ENCODE measurements around the gene ME2. TPM values are rescaled to one million over a fixed set of nuclear protein-coding genes. Genes with fewer than 3 reads are reported as not detected.

Gene ME2
- total RNA-seq, 1 experiment from 2014 or later, result 49.4 TPM

- no peaks in the 10 kb centered on the region for H3K23me2 ChIP-seq (ENCODE audit: insufficient read length, low read depth, low read length, poor library complexity, severe bottlenecking)
- H3K4me1 ChIP-seq (ENCODE audit: insufficient read depth, low read length), result no peaks in the 10 kb centered on the region
- no peaks in the 10 kb centered on the region for H3K27me3 Mint-ChIP-seq (ENCODE audit: low read depth)
- no peak overlapping the region for H2AFZ ChIP-seq (ENCODE audit: low read length)
- H3K4me2 ChIP-seq (ENCODE audit: insufficient read depth, insufficient read length, low read length), result no peak overlapping the region
- no peak overlapping the region for H3K14ac ChIP-seq (ENCODE audit: insufficient read depth, low read length)
- H3K9me3 ChIP-seq (ENCODE audit: control insufficient read depth, low read depth, low read length), result no peaks in the 10 kb centered on the region
- H3T11ph ChIP-seq (ENCODE audit: low read length), result no peak overlapping the region
- no peak overlapping the region for H3K4ac ChIP-seq (ENCODE audit: low read depth, low read length)
- no peak overlapping the region for H4K8ac ChIP-seq (replicated peaks; ENCODE audit: insufficient read length, low read depth, low read length)
- no peak overlapping the region for H3K18ac ChIP-seq (ENCODE audit: insufficient read length, low read depth, low read length)
- no peak overlapping the region for H3K27ac Mint-ChIP-seq
- no peaks in the 10 kb centered on the region for H3K79me1 ChIP-seq (ENCODE audit: insufficient read depth, low read depth, low read length, poor library complexity, severe bottlenecking)
- no peak overlapping the region for H3K9ac ChIP-seq (ENCODE audit: extremely low read depth, insufficient read length, low read length)
- H4K20me1 ChIP-seq (ENCODE audit: control insufficient read depth, insufficient read depth, insufficient read length), result no peaks in the 10 kb centered on the region
- 100% methylated on average over 1 of the region's 3 CpGs for WGBS (ENCODE audit: extremely low coverage, insufficient read length, low lambda C conversion rate)
- peaks cover 4 to 5% of the 10 kb centered on the region in 2 experiments; a peak in 4 of 5 replicates for H3K9me3 Mint-ChIP-seq
- no peak overlapping the region for H2AK5ac ChIP-seq (ENCODE audit: insufficient read length, low read length)
- H3K4me3 Mint-ChIP-seq, result no peak overlapping the region
- no peak overlapping the region for H2BK12ac ChIP-seq (ENCODE audit: insufficient read length, low read depth, low read length)
- no peak overlapping the region for H3K23ac ChIP-seq (ENCODE audit: insufficient read length, low read depth, low read length)
- H2BK15ac ChIP-seq (ENCODE audit: low read depth, low read length), result no peak overlapping the region
- no peak overlapping the region for H4K91ac ChIP-seq (ENCODE audit: insufficient read length, low read depth, low read length)
- H3K79me2 ChIP-seq (ENCODE audit: insufficient read depth, low read length), result no peaks in the 10 kb centered on the region
- no peaks in the 10 kb centered on the region for H3K27me3 ChIP-seq (ENCODE audit: insufficient read depth, low read length)
- TF ChIP-seq, protein P1, sequence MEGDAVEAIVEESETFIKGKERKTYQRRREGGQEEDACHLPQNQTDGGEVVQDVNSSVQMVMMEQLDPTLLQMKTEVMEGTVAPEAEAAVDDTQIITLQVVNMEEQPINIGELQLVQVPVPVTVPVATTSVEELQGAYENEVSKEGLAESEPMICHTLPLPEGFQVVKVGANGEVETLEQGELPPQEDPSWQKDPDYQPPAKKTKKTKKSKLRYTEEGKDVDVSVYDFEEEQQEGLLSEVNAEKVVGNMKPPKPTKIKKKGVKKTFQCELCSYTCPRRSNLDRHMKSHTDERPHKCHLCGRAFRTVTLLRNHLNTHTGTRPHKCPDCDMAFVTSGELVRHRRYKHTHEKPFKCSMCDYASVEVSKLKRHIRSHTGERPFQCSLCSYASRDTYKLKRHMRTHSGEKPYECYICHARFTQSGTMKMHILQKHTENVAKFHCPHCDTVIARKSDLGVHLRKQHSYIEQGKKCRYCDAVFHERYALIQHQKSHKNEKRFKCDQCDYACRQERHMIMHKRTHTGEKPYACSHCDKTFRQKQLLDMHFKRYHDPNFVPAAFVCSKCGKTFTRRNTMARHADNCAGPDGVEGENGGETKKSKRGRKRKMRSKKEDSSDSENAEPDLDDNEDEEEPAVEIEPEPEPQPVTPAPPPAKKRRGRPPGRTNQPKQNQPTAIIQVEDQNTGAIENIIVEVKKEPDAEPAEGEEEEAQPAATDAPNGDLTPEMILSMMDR (conservative IDR thresholded peaks at IDR 0.05), result no peak; the same call in 2 of the 3 replicates
- no peak for DNase-seq
- no peak overlapping the region for H2BK5ac ChIP-seq (ENCODE audit: insufficient read length, low read length)
- H4K5ac ChIP-seq (ENCODE audit: insufficient read length, low read depth, low read length), result no peak overlapping the region
- H2BK120ac ChIP-seq (ENCODE audit: low read depth, low read length, poor library complexity, severe bottlenecking), result no peak overlapping the region
- H3K27ac ChIP-seq (ENCODE audit: insufficient read length, low read depth, low read length), result no peak overlapping the region
- no peak overlapping the region for H2BK20ac ChIP-seq (ENCODE audit: low read depth, low read length, poor library complexity, severe bottlenecking)
- H3K56ac ChIP-seq (ENCODE audit: insufficient read length, low read depth, low read length), result no peak overlapping the region
- peaks cover 16 to 21% (median 16%) of the 10 kb centered on the region in 3 experiments for H3K36me3 Mint-ChIP-seq (ENCODE audit: insufficient read depth in 1 of 3, low read depth in 3 of 3)
- peaks cover 6 to 7% of the 10 kb centered on the region in 2 experiments; a peak in 3 of 4 replicates for H3K4me1 Mint-ChIP-seq
Observed at GRCh38 chr18:50982802-50983179, 103.9 kb downstream of the ME2 start.

All from H9 (cell line).